Mesendoderm (in vitro differentiated cells): Measurements from ENCODE around the gene PARP4.
"Not testable (repeated sequence)": the region's sequence is repeated elsewhere in the genome, so short reads cannot be mapped to it uniquely, and the experiment has no call there.

ENCODE experiments used
- DNase-seq: peaks from one replicate; pipeline ENCODE4 v3.0.0; 2013
- H2AK5ac ChIP-seq: 2 replicates; pipeline ENCODE4 v1.6.1; 2013; ENCODE audit warnings: low read length, inconsistent platforms
- H2BK120ac ChIP-seq: 2 replicates; pipeline ENCODE4 v1.6.1; 2013; ENCODE audit warnings: low read depth, mild to moderate bottlenecking, low read length, moderate library complexity, mixed read lengths
- H2BK15ac ChIP-seq: replicated peaks from 2 replicates; pipeline ENCODE4 v1.6.1; 2013; ENCODE audit warnings: low read depth, mild to moderate bottlenecking, moderate library complexity
- H2BK5ac ChIP-seq: 2 replicates; pipeline ENCODE4 v1.6.1; 2013; ENCODE audit warnings: low read length, inconsistent platforms
- H3K18ac ChIP-seq: 2 replicates; pipeline ENCODE4 v1.6.1; 2013; ENCODE audit warnings: mild to moderate bottlenecking, low read length, mixed read lengths
- H3K23ac ChIP-seq: one replicate; pipeline ENCODE4 v1.6.1; 2013; ENCODE audit warnings: low read length
- H3K27ac ChIP-seq: 2 replicates; pipeline ENCODE4 v1.5.1; 2013; ENCODE audit warnings: low read depth, mild to moderate bottlenecking, inconsistent platforms, low read length, moderate library complexity
- H3K27me3 ChIP-seq: 2 replicates; pipeline ENCODE4 v1.6.1; 2013; ENCODE audit warnings: low read length, control low read depth, mild to moderate bottlenecking, inconsistent platforms; ENCODE audit not compliant: insufficient read depth, poor library complexity
- H3K36me3 ChIP-seq: 2 replicates; pipeline ENCODE4 v1.6.1; 2013; ENCODE audit warnings: low read length, inconsistent platforms; ENCODE audit not compliant: control insufficient read depth, insufficient read depth
- H3K4ac ChIP-seq: one replicate; pipeline ENCODE4 v1.6.1; 2013; ENCODE audit warnings: low read depth, mild to moderate bottlenecking, low read length, moderate library complexity
- H3K4me1 ChIP-seq: 2 replicates; pipeline ENCODE4 v1.6.1; 2013; ENCODE audit warnings: low read depth, low read length, inconsistent platforms; ENCODE audit not compliant: control insufficient read depth
- H3K4me2 ChIP-seq: 2 replicates; pipeline ENCODE4 v1.6.1; 2013; ENCODE audit warnings: low read length
- H3K4me3 ChIP-seq: 2 replicates; pipeline ENCODE4 v1.5.1; 2013; ENCODE audit warnings: mild to moderate bottlenecking, low read length
- H3K56ac ChIP-seq: one replicate; pipeline ENCODE4 v1.6.1; 2013; ENCODE audit warnings: low read length
- H3K79me1 ChIP-seq: 2 replicates; pipeline ENCODE4 v1.6.1; 2013; ENCODE audit warnings: low read length, inconsistent platforms
- H3K79me2 ChIP-seq: 2 replicates; pipeline ENCODE4 v1.6.1; 2013; ENCODE audit warnings: mild to moderate bottlenecking, low read length; ENCODE audit not compliant: control insufficient read depth, insufficient read depth
- H3K9ac ChIP-seq: 2 replicates; pipeline ENCODE4 v1.6.1; 2013; ENCODE audit warnings: low read length, inconsistent platforms
- H4K5ac ChIP-seq: one replicate; pipeline ENCODE4 v1.6.1; 2013; ENCODE audit warnings: low read length
- H4K8ac ChIP-seq: one replicate; pipeline ENCODE4 v1.6.1; 2013; ENCODE audit warnings: low read depth, mild to moderate bottlenecking, control low read depth, low read length, moderate library complexity
- WGBS: extraction: QIAGEN DNeasy Blood & Tissue Kit; methylation state at CpG from one replicate; pipeline ENCODE4 v1.1.7; 2013; ENCODE audit warnings: low lambda C conversion rate, missing lambda C conversion rate; ENCODE audit not compliant: insufficient coverage; ENCODE audit errors: extremely low coverage; 5-methylcytosine and 5-hydroxymethylcytosine counted together

The PARP4 gene

GRCh38 chr13:24495151-24495729, 17.3 kb downstream of the PARP4 start:
- H3K27ac ChIP-seq: no peak overlapping the region
- no CpG with 5 or more reads among the region's 3 CpGs for WGBS
- H3K4me1 ChIP-seq: no peaks in the 10 kb centered on the region
- no peaks in the 10 kb centered on the region for H3K27me3 ChIP-seq
- H3K4ac ChIP-seq: no peak overlapping the region
- H3K4me2 ChIP-seq: no peak overlapping the region
- no peak overlapping the region for H2BK5ac ChIP-seq
- H3K36me3 ChIP-seq: no peaks in the 10 kb centered on the region
- H4K8ac ChIP-seq: no peak overlapping the region
- no peaks in the 10 kb centered on the region for H3K79me2 ChIP-seq
- no peak overlapping the region for H4K5ac ChIP-seq
- H2BK120ac ChIP-seq: no peak overlapping the region
- no peak overlapping the region for H3K56ac ChIP-seq
- no peak for DNase-seq
- H3K79me1 ChIP-seq: no peaks in the 10 kb centered on the region
- H2BK15ac ChIP-seq: no peak overlapping the region
- H2AK5ac ChIP-seq: no peak overlapping the region
- H3K18ac ChIP-seq: no peak overlapping the region
- no peak overlapping the region for H3K4me3 ChIP-seq
- H3K9ac ChIP-seq: no peak overlapping the region
- H3K23ac ChIP-seq: no peak overlapping the region

GRCh38 chr13:24493356-24493755, 19.2 kb downstream of the PARP4 start:
- no peak for DNase-seq
- Histone ChIP-seq H3K4me3 (no peak overlapping the region), H3K9ac (no peak overlapping the region), H3K23ac (no peak overlapping the region), H3K27ac (no peak overlapping the region), H3K36me3 (peaks cover 5% of the 10 kb centered on the region), H3K79me1 (no peaks in the 10 kb centered on the region), H2BK120ac (no peak overlapping the region), H3K79me2 (no peaks in the 10 kb centered on the region), H3K27me3 (no peaks in the 10 kb centered on the region), H3K4ac (no peak overlapping the region), H3K18ac (no peak overlapping the region), H2AK5ac (no peak overlapping the region), H4K8ac (no peak overlapping the region), H3K4me1 (no peaks in the 10 kb centered on the region), H2BK5ac (no peak overlapping the region), H3K4me2 (no peak overlapping the region), H2BK15ac (no peak overlapping the region), H4K5ac (no peak overlapping the region), H3K56ac (no peak overlapping the region)
- no CpG with 5 or more reads among the region's 6 CpGs for WGBS

- Histone ChIP-seq H3K18ac (no peak overlapping the region), H3K79me1 (no peaks in the 10 kb centered on the region), H3K27ac (no peak overlapping the region), H3K9ac (no peak overlapping the region), H4K8ac (no peak overlapping the region), H2BK5ac (no peak overlapping the region), H3K23ac (no peak overlapping the region), H3K4me3 (no peak overlapping the region), H4K5ac (no peak overlapping the region), H2BK15ac (no peak overlapping the region), H3K4ac (no peak overlapping the region), H2BK120ac (no peak overlapping the region), H3K79me2 (no peaks in the 10 kb centered on the region), H3K4me1 (no peaks in the 10 kb centered on the region), H3K56ac (no peak overlapping the region), H2AK5ac (no peak overlapping the region), H3K27me3 (no peaks in the 10 kb centered on the region), H3K4me2 (no peak overlapping the region), H3K36me3 (peaks cover 5% of the 10 kb centered on the region)
- DNase-seq: no peak
- WGBS: no CpG with 5 or more reads among the region's 7 CpGs
Measured at GRCh38 chr13:24491845-24492244, 20.7 kb downstream of the PARP4 start.

- no peak for DNase-seq
- no peak overlapping the region for H3K4ac ChIP-seq
- H3K56ac ChIP-seq: no peak overlapping the region
- H3K79me2 ChIP-seq: no peaks in the 10 kb centered on the region
- no peak overlapping the region for H2AK5ac ChIP-seq
- H3K4me3 ChIP-seq: no peak overlapping the region
- no peaks in the 10 kb centered on the region for H3K79me1 ChIP-seq
- no peaks in the 10 kb centered on the region for H3K27me3 ChIP-seq
- H3K27ac ChIP-seq: no peak overlapping the region
- no peak overlapping the region for H2BK5ac ChIP-seq
- no peak overlapping the region for H3K18ac ChIP-seq
- no CpG with 5 or more reads among the region's 6 CpGs for WGBS
- no peak overlapping the region for H3K4me2 ChIP-seq
- no peak overlapping the region for H3K9ac ChIP-seq
- no peaks in the 10 kb centered on the region for H3K4me1 ChIP-seq
- no peak overlapping the region for H4K5ac ChIP-seq
- H2BK15ac ChIP-seq: no peak overlapping the region
- peaks cover 5% of the 10 kb centered on the region for H3K36me3 ChIP-seq
- no peak overlapping the region for H4K8ac ChIP-seq
- no peak overlapping the region for H3K23ac ChIP-seq
- H2BK120ac ChIP-seq: no peak overlapping the region
Measured at GRCh38 chr13:24489721-24490120, 22.9 kb downstream of the PARP4 start.

- not testable (repeated sequence) for H3K27ac ChIP-seq, H3K4me3 ChIP-seq, H3K9ac ChIP-seq, H3K4ac ChIP-seq, H2BK15ac ChIP-seq, H3K23ac ChIP-seq, H2AK5ac ChIP-seq, H3K27me3 ChIP-seq, H3K4me2 ChIP-seq, H2BK120ac ChIP-seq, H2BK5ac ChIP-seq, H3K79me1 ChIP-seq, H3K4me1 ChIP-seq, H4K8ac ChIP-seq, DNase-seq, H3K36me3 ChIP-seq, H3K79me2 ChIP-seq, H4K5ac ChIP-seq, H3K56ac ChIP-seq, H3K18ac ChIP-seq
- no CpG with 5 or more reads among the region's 8 CpGs for WGBS
Measured at GRCh38 chr13:24488092-24488491, 24.5 kb downstream of the PARP4 start.

GRCh38 chr13:24486017-24486657, 26.4 kb downstream of the PARP4 start:
- not testable (repeated sequence) for H3K4me2 ChIP-seq, H3K56ac ChIP-seq, H3K27ac ChIP-seq, H3K27me3 ChIP-seq, H3K79me1 ChIP-seq, H2BK120ac ChIP-seq, H3K36me3 ChIP-seq, H3K4me1 ChIP-seq, H4K5ac ChIP-seq, DNase-seq, H2AK5ac ChIP-seq, H3K23ac ChIP-seq, H2BK15ac ChIP-seq, H3K4ac ChIP-seq, H3K18ac ChIP-seq, H3K79me2 ChIP-seq, H4K8ac ChIP-seq, H3K4me3 ChIP-seq, H2BK5ac ChIP-seq, H3K9ac ChIP-seq
- no CpG with 5 or more reads among the region's 3 CpGs for WGBS
